Astrocyte (in vitro differentiated cells and primary cell): ENCODE results near the gene PRDX5.

Source experiments
- EZH2 ChIP-seq: IDR thresholded peaks from 2 replicates; pipeline ENCODE4 v1.6.1; 2012; ENCODE audit warnings: mild to moderate bottlenecking, low read length, inconsistent platforms; ENCODE audit not compliant: insufficient read depth
- TF ChIP-seq, protein P1 (sequence below): IDR thresholded peaks from 2 replicates; pipeline ENCODE4 v1.5.1; 2011; ENCODE audit warnings: low read depth, mild to moderate bottlenecking, inconsistent platforms, low read length, moderate library complexity; ENCODE audit not compliant: insufficient read depth

DNA sequence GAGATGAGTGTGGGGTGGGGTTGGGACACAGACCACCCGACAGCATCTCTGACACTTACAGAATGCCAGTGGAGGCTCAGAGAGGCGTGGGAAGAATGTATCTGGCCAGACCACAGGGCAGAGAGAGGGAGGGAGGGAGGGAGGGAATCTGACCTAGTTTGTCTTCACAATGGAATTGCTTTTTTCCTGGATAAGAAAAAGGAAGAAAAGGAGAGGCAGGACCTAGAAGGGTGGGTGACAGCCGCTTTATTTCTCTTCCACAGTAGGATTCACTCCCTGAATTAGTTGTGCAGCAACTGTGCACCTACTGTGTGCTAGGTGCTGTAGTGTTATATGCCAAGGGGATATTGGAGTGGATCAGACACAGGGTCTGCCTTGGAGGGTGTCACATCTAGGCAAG lies 23.1 kb upstream of the PRDX5 start:
- TF ChIP-seq, protein P1, sequence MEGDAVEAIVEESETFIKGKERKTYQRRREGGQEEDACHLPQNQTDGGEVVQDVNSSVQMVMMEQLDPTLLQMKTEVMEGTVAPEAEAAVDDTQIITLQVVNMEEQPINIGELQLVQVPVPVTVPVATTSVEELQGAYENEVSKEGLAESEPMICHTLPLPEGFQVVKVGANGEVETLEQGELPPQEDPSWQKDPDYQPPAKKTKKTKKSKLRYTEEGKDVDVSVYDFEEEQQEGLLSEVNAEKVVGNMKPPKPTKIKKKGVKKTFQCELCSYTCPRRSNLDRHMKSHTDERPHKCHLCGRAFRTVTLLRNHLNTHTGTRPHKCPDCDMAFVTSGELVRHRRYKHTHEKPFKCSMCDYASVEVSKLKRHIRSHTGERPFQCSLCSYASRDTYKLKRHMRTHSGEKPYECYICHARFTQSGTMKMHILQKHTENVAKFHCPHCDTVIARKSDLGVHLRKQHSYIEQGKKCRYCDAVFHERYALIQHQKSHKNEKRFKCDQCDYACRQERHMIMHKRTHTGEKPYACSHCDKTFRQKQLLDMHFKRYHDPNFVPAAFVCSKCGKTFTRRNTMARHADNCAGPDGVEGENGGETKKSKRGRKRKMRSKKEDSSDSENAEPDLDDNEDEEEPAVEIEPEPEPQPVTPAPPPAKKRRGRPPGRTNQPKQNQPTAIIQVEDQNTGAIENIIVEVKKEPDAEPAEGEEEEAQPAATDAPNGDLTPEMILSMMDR, result no peak
- no peak for TF ChIP-seq EZH2
